ENCODE measurements around the gene HIPK2. TPM values are rescaled to one million over a fixed set of nuclear protein-coding genes. Genes with fewer than 3 reads are reported as not detected.

Gene HIPK2
- total and polyA plus RNA-seq, 10 of the 15 experiments (the other 5 are each of a cell fraction or from before 2014, with no cell fraction given): 1.7 to 39.0 (median 9.4) TPM

- H3K36me3 ChIP-seq (ENCODE audit: control insufficient read depth in 2 of 2, insufficient read depth in 2 of 2, low read length in 1 of 2): peaks cover 0 to 2% of the 10 kb centered on the region in 2 experiments; a peak in 1 of 4 replicates
Observed at GRCh38 chr7:139658908-139659675, 118.7 kb downstream of the HIPK2 start.

GRCh38 chr7:139658296-139658695 lies 119.5 kb downstream of the HIPK2 start:
- no peak overlapping the region for H3K9ac ChIP-seq (ENCODE audit: control insufficient read depth, insufficient read depth, low read length)
- no TSS peak for BruUV-seq (replicated peaks)
- 0 out of 2 replicates have a peak, but pooled peaks cover 4% of the 10 kb centered on the region for H3K4me1 ChIP-seq (ENCODE audit: control insufficient read depth, insufficient read depth, low read length)
- 96% methylated on average over 3 of the region's 3 CpGs for WGBS (ENCODE audit: insufficient coverage, insufficient replicate concordance, low lambda C conversion rate, missing lambda C conversion rate)
- H3K9me3 ChIP-seq (replicated peaks; ENCODE audit: control insufficient read depth, insufficient read depth, low read length): no peaks in the 10 kb centered on the region
- in situ Hi-C loops (cut with MboI): no loop called here
- intact Hi-C loops (cut with micrococcal nuclease; ENCODE audit: unreplicated experiment): no loop called here
- no peaks in the 10 kb centered on the region for H4K20me1 ChIP-seq (ENCODE audit: control insufficient read depth, insufficient read depth)
- POLR2A ChIA-PET: interaction anchor here (0.7 kb wide), 3 partner anchors 45 to 1882 kb away, joined by 3 to 4 read pairs (median 3); no protein-coding TSS in a partner anchor
- no peak overlapping the region for H3K4me3 ChIP-seq
- H3K27me3 ChIP-seq (replicated peaks in 1 of 2; ENCODE audit: control insufficient read depth in 2 of 2, insufficient read depth in 2 of 2, low read length in 1 of 2): no peaks in the 10 kb centered on the region
- no peaks in the 10 kb centered on the region for H3K79me2 ChIP-seq (ENCODE audit: control insufficient read depth, insufficient read depth, low read length)
- no peak overlapping the region for H2AFZ ChIP-seq (ENCODE audit: control insufficient read depth, low read depth, low read length)
- CTCF ChIA-PET: no interaction called here
- no peaks in the 10 kb centered on the region for H3K36me3 ChIP-seq (ENCODE audit: control insufficient read depth in 2 of 2, insufficient read depth in 2 of 2, low read length in 1 of 2)
- no peak for DNase-seq (ENCODE audit: low read depth, low spot score)
- RAD21 ChIA-PET (ENCODE audit: unreplicated experiment): no interaction called here
- TF ChIP-seq BRCA1 (IDR thresholded peaks at IDR 0.05; ENCODE audit: low read depth, low read length): no peak
- TF ChIP-seq RUNX3 (IDR thresholded peaks at IDR 0.05; ENCODE audit: low read length): no peak
- no peak for TF ChIP-seq CREB1 (IDR thresholded peaks at IDR 0.05; ENCODE audit: low read depth)
- TF ChIP-seq CEBPB (IDR thresholded peaks at IDR 0.05; ENCODE audit: borderline replicate concordance in 1 of 2, low read depth in 2 of 2, low read length in 2 of 2): no peak
- no peak for TF ChIP-seq LARP7 (IDR thresholded peaks at IDR 0.05)
- no peak for TF ChIP-seq SMAD1 (IDR thresholded peaks at IDR 0.05; ENCODE audit: low read depth, partially characterized antibody)
- ATAC-seq: no peak
- FAIRE-seq: no peak
- no peak overlapping the region for H3K27ac ChIP-seq (ENCODE audit: control insufficient read depth, insufficient read depth)
- SMC1A ChIA-PET (ENCODE audit: uncharacterized antibody, unreplicated experiment): no interaction called here
- H3K4me2 ChIP-seq (ENCODE audit: control insufficient read depth, insufficient read depth): no peak overlapping the region

More at GRCh38 chr7:139658908-139659675, 118.7 kb downstream of the HIPK2 start:
- H4K20me1 ChIP-seq (ENCODE audit: control insufficient read depth, insufficient read depth): no peaks in the 10 kb centered on the region
- no peaks in the 10 kb centered on the region for H3K27me3 ChIP-seq (replicated peaks in 1 of 2; ENCODE audit: control insufficient read depth in 2 of 2, insufficient read depth in 2 of 2, low read length in 1 of 2)
- ATAC-seq (no peak), DNase-seq (ENCODE audit: low read depth, low spot score) (no peak), FAIRE-seq (no peak)
- TF ChIP-seq TBL1XR1 (IDR thresholded peaks at IDR 0.05; ENCODE audit: low read depth, low read length) (no peak), PML (IDR thresholded peaks at IDR 0.05; ENCODE audit: low read length) (no peak), ZNF384 (IDR thresholded peaks at IDR 0.05; ENCODE audit: borderline replicate concordance, low read depth, low read length) (no peak), YY1 (IDR thresholded peaks at IDR 0.05; ENCODE audit: low read depth, low read length) (no peak), ATF7 (IDR thresholded peaks at IDR 0.05; ENCODE audit: low read depth) (no peak), RAD51 (IDR thresholded peaks at IDR 0.05) (no peak)
- ChIA-PET POLR2A (interaction anchor here (1.0 kb wide), 2 partner anchors 9 to 12 kb away, joined by 3 to 4 read pairs; no protein-coding TSS in a partner anchor), CTCF (interaction anchor here (1.1 to 1.7 kb wide), 3 partner anchors 11 to 13 kb away, joined by 7 to 9 read pairs (median 7); no protein-coding TSS in a partner anchor), RAD21 (ENCODE audit: unreplicated experiment) (interaction anchor here (1.0 kb wide), 1 partner anchor 11 kb away, joined by 3 read pairs; no protein-coding TSS in a partner anchor), SMC1A (ENCODE audit: uncharacterized antibody, unreplicated experiment) (interaction anchor here (3.8 kb wide), 1 partner anchor 14 kb away, joined by 30 read pairs; no protein-coding TSS in a partner anchor)
- no peak overlapping the region for H3K9ac ChIP-seq (ENCODE audit: control insufficient read depth, insufficient read depth, low read length)
- no TSS peak for BruUV-seq (replicated peaks)
- H3K4me3 ChIP-seq: no peak overlapping the region
- H3K4me2 ChIP-seq (ENCODE audit: control insufficient read depth, insufficient read depth): no peak overlapping the region
- 90% methylated on average over 14 of the region's 14 CpGs for WGBS (ENCODE audit: insufficient coverage, insufficient replicate concordance, low lambda C conversion rate, missing lambda C conversion rate)
- no peaks in the 10 kb centered on the region for H3K9me3 ChIP-seq (replicated peaks; ENCODE audit: control insufficient read depth, insufficient read depth, low read length)
- 0 out of 2 replicates have a peak, but pooled peaks cover 4% of the 10 kb centered on the region for H3K4me1 ChIP-seq (ENCODE audit: control insufficient read depth, insufficient read depth, low read length)
- no peaks in the 10 kb centered on the region for H3K79me2 ChIP-seq (ENCODE audit: control insufficient read depth, insufficient read depth, low read length)
- in situ Hi-C loops (cut with MboI) (no loop called here), intact Hi-C loops (cut with micrococcal nuclease; ENCODE audit: unreplicated experiment) (no loop called here)
- H3K27ac ChIP-seq (ENCODE audit: control insufficient read depth, insufficient read depth): no peak overlapping the region
- no peak overlapping the region for H2AFZ ChIP-seq (ENCODE audit: control insufficient read depth, low read depth, low read length)

All from GM12878 (cell line).